Fibroblast of lung (primary cell): Measurements from ENCODE around the gene SFR1. TPM values are rescaled to one million over a fixed set of nuclear protein-coding genes. Genes with fewer than 3 reads are reported as not detected.

Experiments used
- DNase-seq, 2 donors: peaks; one replicate each; pipeline versions ENCODE4 v3.0.0 to v3.0.0-alpha.2; 2010; ENCODE audit warnings: low read depth in 2 of 2
- H2AFZ ChIP-seq: 2 replicates; pipeline ENCODE4 v1.5.1; 2012; ENCODE audit warnings: low read length, control low read depth, inconsistent platforms
- H3K27ac ChIP-seq: 2 replicates; pipeline ENCODE4 v1.5.1; 2011; ENCODE audit warnings: low read length, control low read depth; ENCODE audit not compliant: insufficient read depth
- H3K27me3 ChIP-seq: 2 replicates; pipeline ENCODE4 v1.5.1; 2011; ENCODE audit warnings: mild to moderate bottlenecking, low read length; ENCODE audit not compliant: control insufficient read depth, insufficient read depth
- H3K36me3 ChIP-seq: 2 replicates; pipeline ENCODE4 v1.5.1; 2011; ENCODE audit warnings: low read length; ENCODE audit not compliant: control insufficient read depth, insufficient read depth
- H3K4me1 ChIP-seq: 2 replicates; pipeline ENCODE4 v1.5.1; 2011; ENCODE audit warnings: low read length; ENCODE audit not compliant: control insufficient read depth, insufficient read depth; ENCODE audit errors: extremely low read depth
- H3K4me2 ChIP-seq: 2 replicates; pipeline ENCODE4 v1.5.1; 2011; ENCODE audit warnings: low read length, control low read depth; ENCODE audit not compliant: insufficient read depth; ENCODE audit errors: extremely low read depth
- H3K4me3 ChIP-seq, 4 experiments: fragments of 200-600 bp in 1 of 4; sonication (generic) in 1 of 4; replicated peaks in 1 of 4; 2 replicates each; pipeline ENCODE4 v1.5.1; 2011 to 2016; ENCODE audit warnings: low read length in 4 of 4, low read depth in 3 of 4, mild to moderate bottlenecking in 3 of 4, control low read depth in 2 of 4, inconsistent platforms in 1 of 4, mixed read lengths in 1 of 4; ENCODE audit not compliant: insufficient read depth in 1 of 4; ENCODE audit errors: control extremely low read depth in 1 of 4
- H3K79me2 ChIP-seq: 2 replicates; pipeline ENCODE4 v1.5.1; 2012; ENCODE audit warnings: mild to moderate bottlenecking, low read length, inconsistent platforms; ENCODE audit not compliant: control insufficient read depth, insufficient read depth
- H3K9ac ChIP-seq: 2 replicates; pipeline ENCODE4 v1.5.1; 2011; ENCODE audit warnings: mild to moderate bottlenecking, low read length, control low read depth; ENCODE audit not compliant: insufficient read depth
- H3K9me3 ChIP-seq: 2 replicates; pipeline ENCODE4 v1.5.1; 2012; ENCODE audit warnings: low read depth, low read length; ENCODE audit not compliant: control insufficient read depth, insufficient read depth
- H4K20me1 ChIP-seq: 2 replicates; pipeline ENCODE4 v1.5.1; 2011; ENCODE audit warnings: low read length; ENCODE audit not compliant: control insufficient read depth, insufficient read depth; ENCODE audit errors: extremely low read depth
- EZH2 ChIP-seq: IDR thresholded peaks from 2 replicates; pipeline ENCODE4 v1.5.1; 2012; ENCODE audit warnings: low read length, control low read depth, mild to moderate bottlenecking; ENCODE audit errors: missing control alignments
- polyA plus RNA-seq, 2 donors: library from polyadenylated mRNA; depleted of rRNA in 1 of 2; stranded (reverse) in 1 of 2; unstranded in 1 of 2; fragments of >200 nt; gene quantifications; 2 replicates each; pipeline ENCODE4 v1.2.1, GENCODE V29; 2011 to 2012; ENCODE audit warnings: missing spikeins in 1 of 2
- total RNA-seq: library from RNA; depleted of rRNA; stranded (reverse); fragments of >200 nt; gene quantifications from 2 replicates; pipeline ENCODE4 v1.2.1, GENCODE V29; 2014
- TF ChIP-seq, protein P1 (sequence below), 2 donors: IDR thresholded peaks in 1 of 2; conservative IDR thresholded peaks in 1 of 2; 1 replicate in 1 of 2; 2 replicates in 1 of 2; pipeline ENCODE4 v1.5.1; 2011 to 2012; ENCODE audit warnings: low read length in 2 of 2, control low read depth in 1 of 2, inconsistent platforms in 1 of 2, low read depth in 1 of 2, mild to moderate bottlenecking in 1 of 2

SFR1 gene
- total and polyA plus RNA-seq, 2 donors (not counting 1 experiment from before 2014, with no cell fraction given) = 5.2 to 5.4 TPM

GRCh38 chr10:104080762-104081161 is 41.2 kb upstream of the SFR1 start:
- no peak overlapping the region for H3K9ac ChIP-seq
- H3K4me2 ChIP-seq = no peak overlapping the region
- no peak overlapping the region for H3K4me3 ChIP-seq
- H3K9me3 ChIP-seq = no peaks in the 10 kb centered on the region
- no peaks in the 10 kb centered on the region for H3K36me3 ChIP-seq
- H3K27me3 ChIP-seq = peaks cover 5% of the 10 kb centered on the region
- no peak overlapping the region for H2AFZ ChIP-seq
- H3K27ac ChIP-seq = no peak overlapping the region
- no peaks in the 10 kb centered on the region for H3K79me2 ChIP-seq
- H4K20me1 ChIP-seq = no peaks in the 10 kb centered on the region
- peak; percentile 11 to 33 for DNase-seq
- H3K4me1 ChIP-seq = no peaks in the 10 kb centered on the region
- TF ChIP-seq EZH2 = no peak
- TF ChIP-seq, protein P1, sequence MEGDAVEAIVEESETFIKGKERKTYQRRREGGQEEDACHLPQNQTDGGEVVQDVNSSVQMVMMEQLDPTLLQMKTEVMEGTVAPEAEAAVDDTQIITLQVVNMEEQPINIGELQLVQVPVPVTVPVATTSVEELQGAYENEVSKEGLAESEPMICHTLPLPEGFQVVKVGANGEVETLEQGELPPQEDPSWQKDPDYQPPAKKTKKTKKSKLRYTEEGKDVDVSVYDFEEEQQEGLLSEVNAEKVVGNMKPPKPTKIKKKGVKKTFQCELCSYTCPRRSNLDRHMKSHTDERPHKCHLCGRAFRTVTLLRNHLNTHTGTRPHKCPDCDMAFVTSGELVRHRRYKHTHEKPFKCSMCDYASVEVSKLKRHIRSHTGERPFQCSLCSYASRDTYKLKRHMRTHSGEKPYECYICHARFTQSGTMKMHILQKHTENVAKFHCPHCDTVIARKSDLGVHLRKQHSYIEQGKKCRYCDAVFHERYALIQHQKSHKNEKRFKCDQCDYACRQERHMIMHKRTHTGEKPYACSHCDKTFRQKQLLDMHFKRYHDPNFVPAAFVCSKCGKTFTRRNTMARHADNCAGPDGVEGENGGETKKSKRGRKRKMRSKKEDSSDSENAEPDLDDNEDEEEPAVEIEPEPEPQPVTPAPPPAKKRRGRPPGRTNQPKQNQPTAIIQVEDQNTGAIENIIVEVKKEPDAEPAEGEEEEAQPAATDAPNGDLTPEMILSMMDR (conservative IDR thresholded peaks at IDR 0.05 in 1 of 2, IDR thresholded peaks at IDR 0.05 in 1 of 2; ENCODE audit: low read depth in 1 of 2, low read length in 2 of 2) = peak; percentile 30 to 33

DNA sequence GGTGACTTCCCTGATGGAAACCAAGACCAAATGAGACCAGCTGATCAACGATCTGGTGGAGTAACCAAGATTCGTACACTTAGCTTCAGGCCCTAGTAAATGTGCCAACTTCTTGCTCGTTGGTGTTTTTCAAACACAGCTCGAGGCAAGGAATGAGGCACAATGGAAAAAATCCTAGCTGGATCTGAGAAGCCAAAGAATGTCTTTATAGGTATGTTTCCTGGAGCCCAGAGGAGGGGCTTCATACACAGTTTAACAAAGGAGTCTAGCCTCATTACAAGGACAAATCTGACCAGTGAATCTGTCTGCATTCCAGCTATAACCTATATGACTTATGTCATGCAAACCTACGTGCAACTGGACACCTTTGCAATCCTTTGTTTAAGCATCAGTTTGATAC is 40.0 kb upstream of the SFR1 start:
- Histone ChIP-seq H3K27ac (no peak overlapping the region), H3K4me2 (no peak overlapping the region), H3K4me1 (no peaks in the 10 kb centered on the region), H2AFZ (no peak overlapping the region), H3K9ac (no peak overlapping the region), H3K4me3 (no peak overlapping the region), H3K9me3 (no peaks in the 10 kb centered on the region), H3K79me2 (no peaks in the 10 kb centered on the region), H4K20me1 (no peaks in the 10 kb centered on the region), H3K36me3 (no peaks in the 10 kb centered on the region), H3K27me3 (no peaks in the 10 kb centered on the region)
- no peak for DNase-seq
- TF ChIP-seq, protein P1 (conservative IDR thresholded peaks at IDR 0.05 in 1 of 2, IDR thresholded peaks at IDR 0.05 in 1 of 2; ENCODE audit: low read depth in 1 of 2, low read length in 2 of 2) = no peak
- no peak for TF ChIP-seq EZH2

- H3K79me2 ChIP-seq = no peaks in the 10 kb centered on the region
- no peaks in the 10 kb centered on the region for H3K27me3 ChIP-seq
- H3K9ac ChIP-seq = no peak overlapping the region
- no peak overlapping the region for H3K4me3 ChIP-seq
- H3K9me3 ChIP-seq = no peaks in the 10 kb centered on the region
- no peaks in the 10 kb centered on the region for H3K36me3 ChIP-seq
- H3K4me1 ChIP-seq = no peaks in the 10 kb centered on the region
- TF ChIP-seq, protein P1 (conservative IDR thresholded peaks at IDR 0.05 in 1 of 2, IDR thresholded peaks at IDR 0.05 in 1 of 2; ENCODE audit: low read depth in 1 of 2, low read length in 2 of 2) = no peak
- no peak for TF ChIP-seq EZH2
- DNase-seq = no peak
- H4K20me1 ChIP-seq = no peaks in the 10 kb centered on the region
- no peak overlapping the region for H3K4me2 ChIP-seq
- no peak overlapping the region for H2AFZ ChIP-seq
- H3K27ac ChIP-seq = no peak overlapping the region
These were observed 37.4 kb upstream of the SFR1 start for GRCh38 chr10:104084482-104085142.
